HG03558 (cell line): ENCODE results near the gene GRK5.

Experiments used
- ATAC-seq: cut with Tn5 transposase; IDR thresholded peaks from one replicate; pipeline ENCODE4 v1.9.1; 2021; ENCODE audit warnings: moderate number of reproducible peaks; ENCODE audit not compliant: unreplicated experiment; ENCODE audit errors: extremely low read depth

The GRK5 gene

GRCh38 chr10:119446441-119447277 is 239.3 kb downstream of the GRK5 start:
- no peak for ATAC-seq

GRCh38 chr10:119447421-119447820 is 240.1 kb downstream of the GRK5 start:
- no peak for ATAC-seq

GRCh38 chr10:119447823-119448546 is 240.6 kb downstream of the GRK5 start:
- ATAC-seq: no peak

- ATAC-seq: no peak
Observed at GRCh38 chr10:119448628-119449584, 241.5 kb downstream of the GRK5 start.

- ATAC-seq: no peak
Observed at GRCh38 chr10:119449760-119450461, 242.5 kb downstream of the GRK5 start.

GRCh38 chr10:119450606-119451299 is 243.4 kb downstream of the GRK5 start:
- ATAC-seq: no peak

- no peak for ATAC-seq
Observed at GRCh38 chr10:119451300-119451896, 244.0 kb downstream of the GRK5 start.

- ATAC-seq: no peak
Observed at GRCh38 chr10:119452396-119452795, 245.0 kb downstream of the GRK5 start.

GRCh38 chr10:119453313-119453712 is 245.9 kb downstream of the GRK5 start:
- ATAC-seq: no peak

GRCh38 chr10:119454316-119454715 is 246.9 kb downstream of the GRK5 start:
- no peak for ATAC-seq

GRCh38 chr10:119454990-119455389 is 247.6 kb downstream of the GRK5 start:
- ATAC-seq: no peak

GRCh38 chr10:119455609-119456434 is 248.5 kb downstream of the GRK5 start:
- ATAC-seq: no peak

- ATAC-seq: no peak
Observed at GRCh38 chr10:119456435-119456810, 249.1 kb downstream of the GRK5 start.

- no peak for ATAC-seq
Observed at GRCh38 chr10:119457966-119458766, 250.8 kb downstream of the GRK5 start.

GRCh38 chr10:119459681-119460340 is 252.4 kb downstream of the GRK5 start:
- no peak for ATAC-seq

- no peak for ATAC-seq
Observed at GRCh38 chr10:119460369-119461195, 253.2 kb downstream of the GRK5 start.
